ENCODE results near the gene TMEM144.

DNA sequence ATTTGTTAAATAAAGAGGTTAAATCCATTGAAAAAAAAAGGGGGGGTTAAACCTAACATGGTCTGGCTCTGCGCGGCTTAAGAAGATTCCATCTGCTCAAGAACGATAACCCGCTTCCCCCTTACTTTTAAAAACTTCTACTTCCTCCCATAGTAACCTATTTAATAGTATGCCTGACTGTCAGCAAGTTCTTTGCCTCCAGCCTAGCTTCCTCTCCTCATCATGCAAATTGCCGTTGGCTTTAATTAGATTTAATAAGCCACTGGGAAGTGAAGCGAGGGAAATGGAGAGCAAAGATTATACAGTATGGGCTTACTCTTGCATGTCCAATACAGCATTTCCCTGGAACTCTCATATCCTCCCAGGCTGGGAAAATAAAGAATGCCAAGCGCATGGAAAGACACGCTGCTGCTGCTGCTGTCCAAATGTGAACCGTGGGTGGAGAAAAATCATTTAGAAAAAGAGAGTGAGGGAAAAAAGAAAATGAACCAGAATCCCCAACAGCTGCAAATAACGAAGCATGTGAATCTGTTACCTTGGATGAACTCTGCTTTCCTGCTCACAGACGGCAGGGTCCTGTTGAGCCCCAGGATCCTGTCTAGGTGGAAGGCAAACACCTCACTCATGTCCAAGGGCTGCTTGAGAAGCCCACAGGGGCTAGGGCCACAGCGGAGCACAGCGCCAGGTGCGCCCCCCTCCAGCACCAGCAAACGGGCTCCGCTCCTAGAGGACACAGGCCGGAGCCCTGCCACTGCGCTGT lies 40.2 kb upstream of the TMEM144 start:
- TF ChIP-seq, protein P1, sequence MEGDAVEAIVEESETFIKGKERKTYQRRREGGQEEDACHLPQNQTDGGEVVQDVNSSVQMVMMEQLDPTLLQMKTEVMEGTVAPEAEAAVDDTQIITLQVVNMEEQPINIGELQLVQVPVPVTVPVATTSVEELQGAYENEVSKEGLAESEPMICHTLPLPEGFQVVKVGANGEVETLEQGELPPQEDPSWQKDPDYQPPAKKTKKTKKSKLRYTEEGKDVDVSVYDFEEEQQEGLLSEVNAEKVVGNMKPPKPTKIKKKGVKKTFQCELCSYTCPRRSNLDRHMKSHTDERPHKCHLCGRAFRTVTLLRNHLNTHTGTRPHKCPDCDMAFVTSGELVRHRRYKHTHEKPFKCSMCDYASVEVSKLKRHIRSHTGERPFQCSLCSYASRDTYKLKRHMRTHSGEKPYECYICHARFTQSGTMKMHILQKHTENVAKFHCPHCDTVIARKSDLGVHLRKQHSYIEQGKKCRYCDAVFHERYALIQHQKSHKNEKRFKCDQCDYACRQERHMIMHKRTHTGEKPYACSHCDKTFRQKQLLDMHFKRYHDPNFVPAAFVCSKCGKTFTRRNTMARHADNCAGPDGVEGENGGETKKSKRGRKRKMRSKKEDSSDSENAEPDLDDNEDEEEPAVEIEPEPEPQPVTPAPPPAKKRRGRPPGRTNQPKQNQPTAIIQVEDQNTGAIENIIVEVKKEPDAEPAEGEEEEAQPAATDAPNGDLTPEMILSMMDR (IDR thresholded peaks at IDR 0.05; ENCODE audit: insufficient read depth, low read depth, low read length): no peak
- no peak for TF ChIP-seq EZH2 (IDR thresholded peaks at IDR 0.05; ENCODE audit: insufficient read depth, low read length)
